Subcutaneous adipose tissue (tissue), 4 donors: Measurements from ENCODE around the gene KCNN2. TPM values are rescaled to one million over a fixed set of nuclear protein-coding genes. Genes with fewer than 3 reads are reported as not detected.

ENCODE experiments used
- total RNA-seq, 4 donors: library from RNA; depleted of rRNA; stranded (reverse); fragments of >200 nt; gene quantifications; one replicate each; pipeline ENCODE4 v1.1.0, GENCODE V29; 2016
- TF ChIP-seq, protein P1 (sequence below): fragments of 450-650 bp; IDR thresholded peaks from one replicate; pipeline ENCODE4 v1.5.1; 2016; ENCODE audit warnings: low read depth, mild to moderate bottlenecking, control low read depth, antibody characterized with exemption, moderate library complexity

KCNN2 gene
- total RNA-seq, 4 donors from 2014 or later: 0.17 to 1.1 TPM; not detected in 2

- TF ChIP-seq, protein P1, sequence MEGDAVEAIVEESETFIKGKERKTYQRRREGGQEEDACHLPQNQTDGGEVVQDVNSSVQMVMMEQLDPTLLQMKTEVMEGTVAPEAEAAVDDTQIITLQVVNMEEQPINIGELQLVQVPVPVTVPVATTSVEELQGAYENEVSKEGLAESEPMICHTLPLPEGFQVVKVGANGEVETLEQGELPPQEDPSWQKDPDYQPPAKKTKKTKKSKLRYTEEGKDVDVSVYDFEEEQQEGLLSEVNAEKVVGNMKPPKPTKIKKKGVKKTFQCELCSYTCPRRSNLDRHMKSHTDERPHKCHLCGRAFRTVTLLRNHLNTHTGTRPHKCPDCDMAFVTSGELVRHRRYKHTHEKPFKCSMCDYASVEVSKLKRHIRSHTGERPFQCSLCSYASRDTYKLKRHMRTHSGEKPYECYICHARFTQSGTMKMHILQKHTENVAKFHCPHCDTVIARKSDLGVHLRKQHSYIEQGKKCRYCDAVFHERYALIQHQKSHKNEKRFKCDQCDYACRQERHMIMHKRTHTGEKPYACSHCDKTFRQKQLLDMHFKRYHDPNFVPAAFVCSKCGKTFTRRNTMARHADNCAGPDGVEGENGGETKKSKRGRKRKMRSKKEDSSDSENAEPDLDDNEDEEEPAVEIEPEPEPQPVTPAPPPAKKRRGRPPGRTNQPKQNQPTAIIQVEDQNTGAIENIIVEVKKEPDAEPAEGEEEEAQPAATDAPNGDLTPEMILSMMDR: no peak
Observed at GRCh38 chr5:114377946-114378345, 16.1 kb downstream of the KCNN2 start.

DNA sequence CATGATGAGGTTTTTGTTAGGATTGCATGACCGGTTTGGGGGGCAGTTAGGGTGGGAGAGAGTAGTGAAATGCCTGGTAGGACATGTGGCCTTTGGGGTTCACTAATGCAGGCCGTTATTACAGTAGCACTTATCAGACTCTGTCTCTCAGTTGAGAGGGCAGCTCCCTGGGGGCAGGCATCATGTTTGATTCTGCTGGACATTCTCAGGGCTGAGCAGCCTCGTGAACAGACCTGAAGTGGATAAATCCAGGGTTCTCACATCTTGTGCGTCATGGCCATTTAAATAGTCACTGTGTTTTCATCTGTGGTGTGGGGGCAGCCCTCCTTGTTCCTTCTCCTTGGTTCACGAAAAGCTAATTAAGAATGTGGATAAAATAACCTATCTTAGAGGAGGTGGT is 18.9 kb downstream of the KCNN2 start:
- TF ChIP-seq, protein P1: no peak

GRCh38 chr5:114387433-114387832 is 25.6 kb downstream of the KCNN2 start:
- TF ChIP-seq, protein P1: no peak

- TF ChIP-seq, protein P1: no peak
Observed at GRCh38 chr5:114390431-114390830, 28.6 kb downstream of the KCNN2 start.

DNA sequence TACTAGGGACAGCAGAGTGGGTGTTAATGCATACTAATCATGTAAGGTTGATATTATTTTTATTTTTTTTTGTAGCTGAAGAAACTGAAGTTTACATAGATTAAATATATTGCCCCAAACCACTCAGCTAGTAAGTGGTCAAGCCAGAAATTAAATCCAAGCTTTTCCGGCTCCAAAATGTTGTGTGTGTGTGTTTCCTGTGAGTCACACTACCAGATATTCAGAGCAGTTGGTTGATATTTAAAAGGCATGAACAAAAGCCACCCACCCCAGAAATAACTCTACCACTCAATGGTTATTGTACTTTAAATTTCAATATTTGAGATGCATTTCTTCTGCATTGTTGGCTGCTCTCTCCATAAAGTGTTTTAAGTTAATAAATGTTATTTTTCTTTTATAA is 29.5 kb downstream of the KCNN2 start:
- TF ChIP-seq, protein P1: no peak

GRCh38 chr5:114393159-114393558 is 31.3 kb downstream of the KCNN2 start:
- TF ChIP-seq, protein P1: no peak

GRCh38 chr5:114402206-114402605 is 40.3 kb downstream of the KCNN2 start:
- TF ChIP-seq, protein P1: no peak
